ENCODE data around the gene NFIA. TPM values are rescaled to one million over a fixed set of nuclear protein-coding genes. Genes with fewer than 3 reads are reported as not detected.

NFIA gene
- total and polyA plus RNA-seq, 2 donors (not counting 1 experiment from before 2014, with no cell fraction given) = 5.4 to 11.0 TPM

DNA sequence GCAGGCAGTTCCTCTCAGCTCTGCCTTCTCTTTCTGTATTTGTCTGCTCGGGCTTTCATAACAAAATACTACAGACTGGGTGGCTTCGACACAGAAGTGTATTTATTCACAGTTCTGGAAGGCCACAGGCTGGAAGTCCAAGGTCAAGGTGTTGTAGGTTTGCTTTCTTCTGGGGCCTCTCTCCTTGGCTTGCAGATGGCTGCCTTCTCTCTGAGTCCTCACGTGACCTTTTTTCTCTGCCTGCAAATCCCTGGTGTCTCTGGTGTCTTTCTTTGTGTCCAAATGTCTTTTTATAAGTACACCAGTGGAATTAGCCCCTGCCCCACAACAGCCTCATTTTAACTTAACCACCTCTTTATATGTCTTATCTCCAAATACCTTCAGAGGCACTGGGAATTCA is 392.6 kb downstream of the NFIA start:
- DNase-seq (ENCODE audit: low read depth in 2 of 2) = no peak
- Histone ChIP-seq H3K9ac (ENCODE audit: insufficient read depth, low read length) (no peak overlapping the region), H2AFZ (ENCODE audit: low read length) (no peak overlapping the region), H3K4me3 (replicated peaks in 1 of 4; ENCODE audit: control extremely low read depth in 1 of 4, insufficient read depth in 1 of 4, low read depth in 3 of 4, low read length in 4 of 4) (no peak overlapping the region), H3K4me1 (ENCODE audit: control insufficient read depth, extremely low read depth, insufficient read depth, low read length) (no peaks in the 10 kb centered on the region), H3K79me2 (ENCODE audit: control insufficient read depth, insufficient read depth, low read length) (no peaks in the 10 kb centered on the region), H3K36me3 (ENCODE audit: control insufficient read depth, insufficient read depth, low read length) (no peaks in the 10 kb centered on the region), H3K9me3 (ENCODE audit: control insufficient read depth, insufficient read depth, low read depth, low read length) (no peaks in the 10 kb centered on the region), H3K4me2 (ENCODE audit: extremely low read depth, insufficient read depth, low read length) (no peak overlapping the region), H3K27me3 (ENCODE audit: control insufficient read depth, insufficient read depth, low read length) (peaks cover 3% of the 10 kb centered on the region), H4K20me1 (ENCODE audit: control insufficient read depth, extremely low read depth, insufficient read depth, low read length) (no peaks in the 10 kb centered on the region), H3K27ac (ENCODE audit: insufficient read depth, low read length) (no peak overlapping the region)
- TF ChIP-seq, protein P1, sequence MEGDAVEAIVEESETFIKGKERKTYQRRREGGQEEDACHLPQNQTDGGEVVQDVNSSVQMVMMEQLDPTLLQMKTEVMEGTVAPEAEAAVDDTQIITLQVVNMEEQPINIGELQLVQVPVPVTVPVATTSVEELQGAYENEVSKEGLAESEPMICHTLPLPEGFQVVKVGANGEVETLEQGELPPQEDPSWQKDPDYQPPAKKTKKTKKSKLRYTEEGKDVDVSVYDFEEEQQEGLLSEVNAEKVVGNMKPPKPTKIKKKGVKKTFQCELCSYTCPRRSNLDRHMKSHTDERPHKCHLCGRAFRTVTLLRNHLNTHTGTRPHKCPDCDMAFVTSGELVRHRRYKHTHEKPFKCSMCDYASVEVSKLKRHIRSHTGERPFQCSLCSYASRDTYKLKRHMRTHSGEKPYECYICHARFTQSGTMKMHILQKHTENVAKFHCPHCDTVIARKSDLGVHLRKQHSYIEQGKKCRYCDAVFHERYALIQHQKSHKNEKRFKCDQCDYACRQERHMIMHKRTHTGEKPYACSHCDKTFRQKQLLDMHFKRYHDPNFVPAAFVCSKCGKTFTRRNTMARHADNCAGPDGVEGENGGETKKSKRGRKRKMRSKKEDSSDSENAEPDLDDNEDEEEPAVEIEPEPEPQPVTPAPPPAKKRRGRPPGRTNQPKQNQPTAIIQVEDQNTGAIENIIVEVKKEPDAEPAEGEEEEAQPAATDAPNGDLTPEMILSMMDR (conservative IDR thresholded peaks at IDR 0.05 in 1 of 2, IDR thresholded peaks at IDR 0.05 in 1 of 2; ENCODE audit: low read depth in 1 of 2, low read length in 2 of 2) = no peak
- TF ChIP-seq EZH2 (IDR thresholded peaks at IDR 0.05; ENCODE audit: low read length, missing control alignments) = no peak

- Histone ChIP-seq H3K4me2 (ENCODE audit: extremely low read depth, insufficient read depth, low read length) (no peak overlapping the region), H3K9ac (ENCODE audit: insufficient read depth, low read length) (no peak overlapping the region), H3K27ac (ENCODE audit: insufficient read depth, low read length) (no peak overlapping the region), H3K36me3 (ENCODE audit: control insufficient read depth, insufficient read depth, low read length) (no peaks in the 10 kb centered on the region), H2AFZ (ENCODE audit: low read length) (no peak overlapping the region), H3K27me3 (ENCODE audit: control insufficient read depth, insufficient read depth, low read length) (peaks cover 3% of the 10 kb centered on the region), H4K20me1 (ENCODE audit: control insufficient read depth, extremely low read depth, insufficient read depth, low read length) (no peaks in the 10 kb centered on the region), H3K4me1 (ENCODE audit: control insufficient read depth, extremely low read depth, insufficient read depth, low read length) (no peaks in the 10 kb centered on the region), H3K79me2 (ENCODE audit: control insufficient read depth, insufficient read depth, low read length) (no peaks in the 10 kb centered on the region), H3K4me3 (replicated peaks in 1 of 4; ENCODE audit: control extremely low read depth in 1 of 4, insufficient read depth in 1 of 4, low read depth in 3 of 4, low read length in 4 of 4) (no peak overlapping the region), H3K9me3 (ENCODE audit: control insufficient read depth, insufficient read depth, low read depth, low read length) (no peaks in the 10 kb centered on the region)
- DNase-seq (ENCODE audit: low read depth in 2 of 2) = no peak
- TF ChIP-seq EZH2 (IDR thresholded peaks at IDR 0.05; ENCODE audit: low read length, missing control alignments) = no peak
- TF ChIP-seq, protein P1 (conservative IDR thresholded peaks at IDR 0.05 in 1 of 2, IDR thresholded peaks at IDR 0.05 in 1 of 2; ENCODE audit: low read depth in 1 of 2, low read length in 2 of 2) = no peak
Observed at GRCh38 chr1:61477301-61477700, 394.9 kb downstream of the NFIA start.

DNA sequence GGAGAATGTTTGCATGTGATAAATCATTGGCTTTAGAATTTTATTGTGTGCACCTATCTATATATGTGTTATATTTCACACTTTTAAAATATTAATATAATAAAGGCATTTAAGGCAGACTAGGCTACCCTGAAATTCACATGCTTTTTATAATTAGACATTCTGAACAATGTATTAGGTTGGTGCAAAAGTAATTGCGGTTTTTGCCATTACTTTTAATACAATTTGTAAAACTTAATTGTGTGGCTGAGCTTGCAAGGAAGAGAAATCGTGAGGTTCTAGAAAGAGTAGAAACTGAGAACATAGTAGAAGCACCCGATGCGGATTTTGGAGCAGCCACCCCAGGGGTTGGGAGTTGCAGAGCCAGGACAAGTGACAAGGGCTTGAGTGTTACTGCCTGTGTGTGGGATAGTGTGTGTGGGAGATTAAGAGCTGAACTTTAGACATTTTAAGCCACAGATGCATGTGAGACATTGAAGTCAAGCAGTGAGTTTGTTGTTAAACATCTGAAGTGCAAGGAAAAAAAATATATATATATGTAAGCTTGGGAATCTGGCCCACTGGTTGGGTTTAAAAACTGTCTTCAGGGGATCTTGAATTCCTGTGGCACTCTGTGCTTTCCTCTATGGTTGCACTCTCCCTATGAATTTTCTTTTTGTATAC is 398.0 kb downstream of the NFIA start:
- no peak for TF ChIP-seq EZH2 (IDR thresholded peaks at IDR 0.05; ENCODE audit: low read length, missing control alignments)
- TF ChIP-seq, protein P1 (conservative IDR thresholded peaks at IDR 0.05 in 1 of 2, IDR thresholded peaks at IDR 0.05 in 1 of 2; ENCODE audit: low read depth in 1 of 2, low read length in 2 of 2) = no peak
- no peak for DNase-seq (ENCODE audit: low read depth in 2 of 2)
- H3K4me1 ChIP-seq (ENCODE audit: control insufficient read depth, extremely low read depth, insufficient read depth, low read length) = no peaks in the 10 kb centered on the region
- no peaks in the 10 kb centered on the region for H3K9me3 ChIP-seq (ENCODE audit: control insufficient read depth, insufficient read depth, low read depth, low read length)
- H3K27ac ChIP-seq (ENCODE audit: insufficient read depth, low read length) = no peak overlapping the region
- no peaks in the 10 kb centered on the region for H3K36me3 ChIP-seq (ENCODE audit: control insufficient read depth, insufficient read depth, low read length)
- no peaks in the 10 kb centered on the region for H4K20me1 ChIP-seq (ENCODE audit: control insufficient read depth, extremely low read depth, insufficient read depth, low read length)
- H3K4me2 ChIP-seq (ENCODE audit: extremely low read depth, insufficient read depth, low read length) = no peak overlapping the region
- no peaks in the 10 kb centered on the region for H3K79me2 ChIP-seq (ENCODE audit: control insufficient read depth, insufficient read depth, low read length)
- no peak overlapping the region for H3K9ac ChIP-seq (ENCODE audit: insufficient read depth, low read length)
- no peaks in the 10 kb centered on the region for H3K27me3 ChIP-seq (ENCODE audit: control insufficient read depth, insufficient read depth, low read length)
- H3K4me3 ChIP-seq (replicated peaks in 1 of 4; ENCODE audit: control extremely low read depth in 1 of 4, insufficient read depth in 1 of 4, low read depth in 3 of 4, low read length in 4 of 4) = no peak overlapping the region
- H2AFZ ChIP-seq (ENCODE audit: low read length) = no peak overlapping the region

Measured in fibroblast of lung (primary cell).